CD4-positive, alpha-beta T cell treated with Interleukin-2 at 100 ng/mL for 4 hours (primary cell): ENCODE results near the gene MAP2K5.

Experiments used
- DNase-seq: peaks from one replicate; pipeline ENCODE4 v3.0.0-alpha.2; 2020; ENCODE audit warnings: low spot score

The MAP2K5 gene

GRCh38 chr15:67542420-67543347 lies at the start of gene MAP2K5:
Gene MAP2K5 (plus strand): TSS chr15:67542703. CDS start chr15:67543336, 633 bp downstream.
- peak; percentile 81 for DNase-seq

GRCh38 chr15:67495585-67495984 lies 46.9 kb upstream of the MAP2K5 start:
- DNase-seq = no peak

GRCh38 chr15:67501177-67501835 lies 41.2 kb upstream of the MAP2K5 start:
- DNase-seq = peak; percentile 12

GRCh38 chr15:67501836-67502461 lies 40.6 kb upstream of the MAP2K5 start:
- DNase-seq = no peak

GRCh38 chr15:67504056-67504455 lies 38.4 kb upstream of the MAP2K5 start:
- DNase-seq = no peak

- no peak for DNase-seq
Observed at GRCh38 chr15:67504796-67505195, 37.7 kb upstream of the MAP2K5 start.

- no peak for DNase-seq
Observed at GRCh38 chr15:67505675-67506572, 36.6 kb upstream of the MAP2K5 start.

- no peak for DNase-seq
Observed at GRCh38 chr15:67506775-67507747, 35.4 kb upstream of the MAP2K5 start.

- DNase-seq = no peak
Observed at GRCh38 chr15:67508407-67508806, 34.1 kb upstream of the MAP2K5 start.

GRCh38 chr15:67509918-67510317 lies 32.6 kb upstream of the MAP2K5 start:
- no peak for DNase-seq

- DNase-seq = no peak
Observed at GRCh38 chr15:67510597-67511190, 31.8 kb upstream of the MAP2K5 start.

GRCh38 chr15:67511606-67512005 lies 30.9 kb upstream of the MAP2K5 start:
- no peak for DNase-seq

GRCh38 chr15:67512140-67512539 lies 30.4 kb upstream of the MAP2K5 start:
- DNase-seq = no peak

- no peak for DNase-seq
Observed at GRCh38 chr15:67512933-67513714, 29.4 kb upstream of the MAP2K5 start.

GRCh38 chr15:67515090-67515489 lies 27.4 kb upstream of the MAP2K5 start:
- no peak for DNase-seq

- no peak for DNase-seq
Observed at GRCh38 chr15:67515557-67515956, 26.9 kb upstream of the MAP2K5 start.

- DNase-seq = no peak
Observed at GRCh38 chr15:67520321-67521028, 22.0 kb upstream of the MAP2K5 start.

GRCh38 chr15:67521029-67521782 lies 21.3 kb upstream of the MAP2K5 start, which contains the start of gene C15orf61:
Gene C15orf61 (plus strand): TSS chr15:67521131. CDS start chr15:67521249, 118 bp downstream.
- DNase-seq = peak; percentile 90
